Keratinocyte (primary cell): ENCODE data around the gene GLI2.

Source experiments
- CTCF ChIP-seq, 3 experiments: IDR thresholded peaks in 1 of 3; conservative IDR thresholded peaks in 1 of 3; optimal IDR thresholded peaks in 1 of 3; 2 replicates in 2 of 3; 3 replicates in 1 of 3; pipeline versions ENCODE3 to v1.5.1; 2011; ENCODE audit warnings: low read length in 3 of 3, mild to moderate bottlenecking in 3 of 3, moderate library complexity in 2 of 3, control low read depth in 1 of 3, inconsistent platforms in 1 of 3; ENCODE audit not compliant: insufficient read depth in 2 of 3; ENCODE audit errors: extremely low read depth in 1 of 3
- EZH2 ChIP-seq: IDR thresholded peaks from one replicate; pipeline ENCODE4 v1.6.1; 2012; ENCODE audit warnings: inconsistent platforms, mild to moderate bottlenecking, low read length, moderate library complexity

- TF ChIP-seq EZH2 (no peak), CTCF (optimal IDR thresholded peaks at IDR 0.05 in 1 of 3, IDR thresholded peaks at IDR 0.05 in 1 of 3, conservative IDR thresholded peaks at IDR 0.05 in 1 of 3; ENCODE audit: extremely low read depth in 1 of 3, insufficient read depth in 2 of 3, low read length in 3 of 3) (no peak)
Measured at GRCh38 chr2:120734930-120735651, 577 bp upstream of the GLI2 start.
